Mesenchymal stem cell (in vitro differentiated cells and primary cell): Measurements from ENCODE around the gene MMS22L.

Source experiments
- DNase-seq: peaks from one replicate; pipeline ENCODE4 v3.0.0-alpha.2; 2013
- H2AFZ ChIP-seq: one replicate; pipeline ENCODE4 v1.6.1; 2013; ENCODE audit warnings: low read depth, mild to moderate bottlenecking, control low read depth, inconsistent platforms, low read length, moderate library complexity
- H2AK5ac ChIP-seq: 2 replicates; pipeline ENCODE4 v1.6.1; 2013; ENCODE audit warnings: low read length, moderate library complexity, mild to moderate bottlenecking, inconsistent platforms; ENCODE audit not compliant: severe bottlenecking
- H2BK120ac ChIP-seq: one replicate; pipeline ENCODE4 v1.6.1; 2013; ENCODE audit warnings: low read depth, mild to moderate bottlenecking, inconsistent platforms, low read length, moderate library complexity
- H2BK12ac ChIP-seq, 2 experiments: one replicate each; pipeline ENCODE4 v1.6.1; 2013; ENCODE audit warnings: inconsistent platforms in 2 of 2, low read length in 2 of 2, mild to moderate bottlenecking in 2 of 2, moderate library complexity in 2 of 2, control low read depth in 1 of 2
- H2BK15ac ChIP-seq: one replicate; pipeline ENCODE4 v1.6.1; 2013; ENCODE audit warnings: mild to moderate bottlenecking, low read depth, inconsistent platforms; ENCODE audit not compliant: poor library complexity, severe bottlenecking
- H2BK5ac ChIP-seq: 2 replicates; pipeline ENCODE4 v1.6.1; 2013; ENCODE audit warnings: low read depth, mild to moderate bottlenecking, low read length, control low read depth, inconsistent platforms; ENCODE audit not compliant: poor library complexity, severe bottlenecking
- H3K14ac ChIP-seq, 2 experiments: one replicate each; pipeline ENCODE4 v1.6.1; 2013; ENCODE audit warnings: inconsistent platforms in 2 of 2, low read length in 2 of 2, control low read depth in 1 of 2, mild to moderate bottlenecking in 1 of 2, moderate library complexity in 1 of 2
- H3K18ac ChIP-seq, 2 experiments: one replicate each; pipeline ENCODE4 v1.6.1; 2013; ENCODE audit warnings: inconsistent platforms in 2 of 2, low read length in 2 of 2, control low read depth in 1 of 2, low read depth in 1 of 2, mild to moderate bottlenecking in 1 of 2
- H3K23ac ChIP-seq, 2 experiments: one replicate each; pipeline ENCODE4 v1.6.1; 2013; ENCODE audit warnings: inconsistent platforms in 2 of 2, low read length in 2 of 2, mild to moderate bottlenecking in 2 of 2, moderate library complexity in 2 of 2, control low read depth in 1 of 2
- H3K27ac ChIP-seq: 2 replicates; pipeline ENCODE4 v1.5.1; 2013; ENCODE audit warnings: mild to moderate bottlenecking, moderate library complexity, low read length, control low read depth, inconsistent platforms; ENCODE audit not compliant: poor library complexity, severe bottlenecking
- H3K27me3 ChIP-seq, 2 experiments: 2 replicates each; pipeline versions ENCODE4 v1.6.1 to v1.7.0; 2013; ENCODE audit warnings: low read length in 2 of 2, mild to moderate bottlenecking in 2 of 2, moderate library complexity in 2 of 2, control low read depth in 1 of 2, inconsistent platforms in 1 of 2; ENCODE audit not compliant: control insufficient read depth in 1 of 2, insufficient read depth in 1 of 2
- H3K36me3 ChIP-seq, 2 experiments: 2 replicates each; pipeline versions ENCODE4 v1.6.1 to v1.7.0; 2013; ENCODE audit warnings: low read length in 2 of 2, control low read depth in 1 of 2, inconsistent platforms in 1 of 2, low read depth in 1 of 2, mild to moderate bottlenecking in 1 of 2; ENCODE audit not compliant: insufficient read depth in 2 of 2, control insufficient read depth in 1 of 2
- H3K4ac ChIP-seq, 2 experiments: one replicate each; pipeline ENCODE4 v1.6.1; 2013; ENCODE audit warnings: inconsistent platforms in 2 of 2, low read length in 2 of 2, mild to moderate bottlenecking in 2 of 2, moderate library complexity in 2 of 2, control low read depth in 1 of 2, low read depth in 1 of 2
- H3K4me1 ChIP-seq: 2 replicates; pipeline ENCODE4 v1.6.1; 2013; ENCODE audit warnings: low read depth, low read length, control low read depth; ENCODE audit not compliant: control insufficient read depth, insufficient read depth
- H3K4me2 ChIP-seq: 2 replicates; pipeline ENCODE4 v1.6.1; 2013; ENCODE audit warnings: low read length, mild to moderate bottlenecking, inconsistent platforms; ENCODE audit not compliant: poor library complexity, severe bottlenecking
- H3K4me3 ChIP-seq, 2 experiments: 2 replicates each; pipeline versions ENCODE4 v1.5.1 to v1.7.0; 2013; ENCODE audit warnings: low read length in 2 of 2, mild to moderate bottlenecking in 2 of 2, control low read depth in 1 of 2, low read depth in 1 of 2; ENCODE audit not compliant: insufficient read depth in 1 of 2
- H3K79me1 ChIP-seq: replicated peaks from 2 replicates; pipeline ENCODE4 v1.6.1; 2013; ENCODE audit warnings: mild to moderate bottlenecking, control low read depth, low read length, inconsistent platforms; ENCODE audit not compliant: poor library complexity, severe bottlenecking
- H3K9ac ChIP-seq: 2 replicates; pipeline ENCODE4 v1.7.0; 2013; ENCODE audit warnings: mild to moderate bottlenecking, low read length, moderate library complexity
- H3K9me3 ChIP-seq: 2 replicates; pipeline ENCODE4 v1.7.0; 2013; ENCODE audit warnings: mild to moderate bottlenecking, low read length; ENCODE audit not compliant: control insufficient read depth
- H4K8ac ChIP-seq: one replicate; pipeline ENCODE4 v1.6.1; 2013; ENCODE audit warnings: inconsistent platforms, mild to moderate bottlenecking, low read length, moderate library complexity
- H4K91ac ChIP-seq: one replicate; pipeline ENCODE4 v1.6.1; 2013; ENCODE audit warnings: mild to moderate bottlenecking, low read length, inconsistent platforms
- WGBS: methylation state at CpG from one replicate; pipeline ENCODE4 v1.1.7; 2013; ENCODE audit warnings: mixed read lengths; 5-methylcytosine and 5-hydroxymethylcytosine counted together

Gene MMS22L

DNA sequence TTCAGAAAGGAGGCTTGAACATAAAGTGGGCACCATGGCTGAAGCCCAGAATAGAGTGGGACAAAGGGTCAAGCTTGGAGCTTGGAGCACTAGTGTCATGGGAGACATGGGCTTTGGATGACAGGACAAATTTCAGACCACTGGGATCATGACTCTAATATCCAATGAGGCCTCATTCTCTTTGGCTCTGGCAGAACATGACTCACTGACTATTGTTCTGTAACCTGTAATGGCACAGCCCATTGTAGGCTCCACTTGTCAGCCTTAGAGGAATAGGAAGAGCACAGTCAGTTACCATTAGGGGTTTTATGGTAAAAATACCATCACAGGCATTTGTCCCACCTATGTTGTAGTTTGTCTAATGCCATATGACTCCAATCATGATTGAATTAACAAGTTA is 34.0 kb upstream of the MMS22L start:
- Histone ChIP-seq H2BK15ac (no peak overlapping the region), H3K23ac (no peak overlapping the region), H3K27me3 (no peaks in the 10 kb centered on the region), H3K4me1 (no peaks in the 10 kb centered on the region), H3K18ac (no peak overlapping the region), H3K27ac (no peak overlapping the region), H3K36me3 (no peaks in the 10 kb centered on the region), H3K9me3 (no peaks in the 10 kb centered on the region), H2BK5ac (no peak overlapping the region), H3K4ac (no peak overlapping the region), H3K79me1 (no peaks in the 10 kb centered on the region), H3K4me2 (no peak overlapping the region), H4K91ac (no peak overlapping the region), H2AFZ (no peak overlapping the region), H2AK5ac (no peak overlapping the region), H2BK120ac (no peak overlapping the region), H3K14ac (no peak overlapping the region), H3K4me3 (no peak overlapping the region), H4K8ac (no peak overlapping the region), H3K9ac (no peak overlapping the region), H2BK12ac (no peak overlapping the region)
- no peak for DNase-seq

DNA sequence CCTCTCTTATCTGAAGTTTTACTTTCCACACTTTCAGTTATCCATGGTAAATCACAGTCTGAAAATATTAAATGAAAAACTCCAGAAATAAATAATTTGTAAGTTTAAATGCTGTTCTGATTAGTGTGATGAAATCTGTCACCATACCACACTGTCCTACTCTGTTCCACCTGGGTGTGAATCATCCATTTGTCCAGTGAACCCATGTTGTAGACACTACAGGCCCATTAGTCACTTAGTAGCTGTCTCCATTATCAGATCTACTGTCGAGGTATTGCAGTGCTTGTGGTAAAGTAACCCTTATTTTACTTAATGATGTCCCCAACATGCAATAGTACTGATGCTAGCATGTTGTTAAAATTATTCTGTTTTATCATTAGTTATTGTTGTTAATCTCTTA is 29.2 kb upstream of the MMS22L start:
- no peak overlapping the region for H3K27ac ChIP-seq
- H3K27me3 ChIP-seq = no peaks in the 10 kb centered on the region
- no peaks in the 10 kb centered on the region for H3K36me3 ChIP-seq
- no CpG with 5 or more reads among the region's 1 CpG for WGBS
- no peak overlapping the region for H2AFZ ChIP-seq
- H4K91ac ChIP-seq = no peak overlapping the region
- H3K4me1 ChIP-seq = no peaks in the 10 kb centered on the region
- no peak overlapping the region for H4K8ac ChIP-seq
- no peaks in the 10 kb centered on the region for H3K9me3 ChIP-seq
- no peak overlapping the region for H2BK5ac ChIP-seq
- no peak overlapping the region for H2BK15ac ChIP-seq
- no peak overlapping the region for H3K4me3 ChIP-seq
- no peak overlapping the region for H3K9ac ChIP-seq
- H2AK5ac ChIP-seq = no peak overlapping the region
- no peak for DNase-seq
- no peak overlapping the region for H3K4me2 ChIP-seq
- H3K79me1 ChIP-seq = no peaks in the 10 kb centered on the region
- H2BK12ac ChIP-seq = no peak overlapping the region
- H3K4ac ChIP-seq = no peak overlapping the region
- H3K23ac ChIP-seq = no peak overlapping the region
- no peak overlapping the region for H3K18ac ChIP-seq
- no peak overlapping the region for H3K14ac ChIP-seq
- no peak overlapping the region for H2BK120ac ChIP-seq

- H2BK120ac ChIP-seq = no peak overlapping the region
- no peak overlapping the region for H3K4me2 ChIP-seq
- no peaks in the 10 kb centered on the region for H3K27me3 ChIP-seq
- no peaks in the 10 kb centered on the region for H3K79me1 ChIP-seq
- H3K4ac ChIP-seq = no peak overlapping the region
- no peak overlapping the region for H2AK5ac ChIP-seq
- no peak overlapping the region for H3K18ac ChIP-seq
- no peaks in the 10 kb centered on the region for H3K4me1 ChIP-seq
- H2BK12ac ChIP-seq = no peak overlapping the region
- H3K9ac ChIP-seq = no peak overlapping the region
- no peaks in the 10 kb centered on the region for H3K9me3 ChIP-seq
- H3K4me3 ChIP-seq = no peak overlapping the region
- no peak overlapping the region for H2AFZ ChIP-seq
- no peak for DNase-seq
- H2BK5ac ChIP-seq = no peak overlapping the region
- no peak overlapping the region for H3K14ac ChIP-seq
- H4K8ac ChIP-seq = no peak overlapping the region
- H3K23ac ChIP-seq = no peak overlapping the region
- H4K91ac ChIP-seq = no peak overlapping the region
- no peak overlapping the region for H2BK15ac ChIP-seq
- H3K27ac ChIP-seq = no peak overlapping the region
- WGBS = 95% methylated on average over 1 of the region's 1 CpG
- H3K36me3 ChIP-seq = no peaks in the 10 kb centered on the region
Observed at GRCh38 chr6:97306544-97307320, 23.7 kb upstream of the MMS22L start.

DNA sequence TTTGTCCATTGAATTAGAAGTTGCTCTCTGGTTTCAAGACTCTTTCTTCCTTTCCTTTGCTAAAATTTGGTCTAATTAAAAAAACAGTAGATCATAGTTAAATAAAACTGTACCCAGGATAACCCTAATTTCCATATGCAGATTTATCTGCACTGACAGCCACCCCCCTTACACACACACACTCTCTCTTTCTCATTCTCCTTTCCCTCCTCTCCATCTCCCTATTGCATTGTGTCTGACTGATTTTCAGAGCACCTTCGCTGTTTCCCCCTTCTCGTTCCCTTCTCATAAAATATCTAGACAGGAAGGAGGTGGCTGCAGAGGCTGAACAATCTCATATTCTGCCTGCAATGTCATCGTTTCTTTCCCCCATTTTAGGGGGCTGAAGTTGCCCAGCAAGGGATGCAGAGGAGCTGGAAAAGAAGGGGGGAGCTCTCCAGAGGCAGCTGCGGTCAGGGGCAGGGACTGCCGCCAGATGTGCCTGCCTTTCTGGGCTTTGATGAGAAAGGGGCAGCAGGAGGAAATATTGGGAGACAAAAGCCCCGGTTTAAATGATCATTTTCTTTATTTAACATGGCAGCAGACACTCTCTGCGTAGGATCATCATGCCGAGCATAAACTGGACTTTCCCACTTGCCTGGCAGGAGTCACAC is 22.5 kb upstream of the MMS22L start:
- Histone ChIP-seq H3K4ac (no peak overlapping the region), H3K18ac (no peak overlapping the region), H3K14ac (no peak overlapping the region), H3K27me3 (no peaks in the 10 kb centered on the region), H3K4me3 (peak overlapping the region in 1 of 2 experiments; percentile 21), H3K23ac (no peak overlapping the region), H3K27ac (no peak overlapping the region), H2AK5ac (no peak overlapping the region), H2BK120ac (no peak overlapping the region), H3K9ac (peak overlapping the region; percentile 17), H4K91ac (no peak overlapping the region), H3K9me3 (no peaks in the 10 kb centered on the region), H2BK12ac (no peak overlapping the region), H3K36me3 (no peaks in the 10 kb centered on the region), H3K79me1 (no peaks in the 10 kb centered on the region), H3K4me2 (no peak overlapping the region), H2BK5ac (no peak overlapping the region), H3K4me1 (no peaks in the 10 kb centered on the region), H4K8ac (no peak overlapping the region), H2AFZ (no peak overlapping the region), H2BK15ac (no peak overlapping the region)
- WGBS = 77% methylated on average over 8 of the region's 8 CpGs
- DNase-seq = no peak
